Karpas-422 (cell line): Measurements from ENCODE around the gene URB1. TPM values are rescaled to one million over a fixed set of nuclear protein-coding genes. Genes with fewer than 3 reads are reported as not detected.
A peak's percentile ranks its signal among the peaks of the same experiment; 100 is the strongest.
"Not testable (repeated sequence)": the region's sequence is repeated elsewhere in the genome, so short reads cannot be mapped to it uniquely, and the experiment has no call there.

Experiments
- DNase-seq: peaks from one replicate; pipeline ENCODE4 v3.0.0-alpha.2; 2015
- H2AFZ ChIP-seq: fragments of 200-600 bp; sonication (generic); 2 replicates; pipeline ENCODE4 v1.6.1; 2014; ENCODE audit warnings: antibody characterized with exemption, low read length, mixed read lengths
- H3K27ac ChIP-seq: fragments of 200-600 bp; sonication (generic); 2 replicates; pipeline ENCODE4 v1.5.1; 2014; ENCODE audit warnings: mild to moderate bottlenecking, low read length, moderate library complexity
- H3K27me3 ChIP-seq: fragments of 200-600 bp; sonication (generic); 2 replicates; pipeline ENCODE4 v1.6.1; 2014; ENCODE audit warnings: low read length, mixed read lengths
- H3K36me3 ChIP-seq: fragments of 200-600 bp; sonication (generic); 2 replicates; pipeline ENCODE4 v1.6.1; 2014; ENCODE audit warnings: low read length, mixed read lengths; ENCODE audit not compliant: insufficient read depth
- H3K4me1 ChIP-seq: fragments of 200-600 bp; sonication (generic); 2 replicates; pipeline ENCODE4 v1.6.1; 2014; ENCODE audit warnings: mild to moderate bottlenecking, low read length, mixed read lengths
- H3K4me2 ChIP-seq: fragments of 200-600 bp; sonication (generic); 2 replicates; pipeline ENCODE4 v1.6.1; 2014; ENCODE audit warnings: low read length, low read depth, mild to moderate bottlenecking; ENCODE audit not compliant: poor library complexity, severe bottlenecking
- H3K4me3 ChIP-seq: fragments of 200-600 bp; sonication (generic); 2 replicates; pipeline ENCODE4 v1.5.1; 2014; ENCODE audit warnings: mild to moderate bottlenecking, antibody characterized with exemption, low read length, mixed read lengths
- H3K79me2 ChIP-seq: fragments of 200-600 bp; sonication (generic); 2 replicates; pipeline ENCODE4 v1.6.1; 2014; ENCODE audit warnings: mild to moderate bottlenecking, low read length, mixed read lengths
- H3K9ac ChIP-seq: fragments of 200-600 bp; sonication (generic); 2 replicates; pipeline ENCODE4 v1.6.0; 2014; ENCODE audit warnings: low read length
- H3K9me2 ChIP-seq: fragments of 200-600 bp; sonication (generic), shearing (Covaris generic); replicated peaks from 2 replicates; pipeline ENCODE4 v1.6.0; 2014; ENCODE audit warnings: mild to moderate bottlenecking, low read length, moderate library complexity; ENCODE audit not compliant: insufficient read depth
- H3K9me3 ChIP-seq: fragments of 300-700, 200-600 bp; sonication (generic); 2 replicates; pipeline ENCODE4 v1.6.1; 2014; ENCODE audit warnings: low read length, mixed read lengths
- H4K20me1 ChIP-seq: fragments of 200-600 bp; sonication (generic); 2 replicates; pipeline ENCODE4 v1.6.1; 2014; ENCODE audit warnings: mild to moderate bottlenecking, antibody characterized with exemption, low read length, low read depth; ENCODE audit not compliant: insufficient read depth
- small RNA-seq: library from RNA; depleted of rRNA; stranded (forward); fragments of <200 nt; gene quantifications from one replicate; pipeline ENCODE3, GENCODE V24; 2014
- total RNA-seq: library from RNA; depleted of rRNA; stranded (reverse); fragments of >200 nt; shearing (Covaris generic); gene quantifications from 2 replicates; pipeline ENCODE4 v1.2.3, GENCODE V29; 2014; ENCODE audit warnings: low replicate concordance; rRNA removed

URB1 gene
- total RNA-seq, 1 experiment from 2014 or later: 12.7 TPM

- H2AFZ ChIP-seq: no peak overlapping the region
- no peaks in the 10 kb centered on the region for H3K4me1 ChIP-seq
- no peak overlapping the region for H3K4me3 ChIP-seq
- no peak overlapping the region for H3K4me2 ChIP-seq
- no peaks in the 10 kb centered on the region for H3K9me2 ChIP-seq
- H3K27me3 ChIP-seq: no peaks in the 10 kb centered on the region
- H3K36me3 ChIP-seq: peaks cover 32% of the 10 kb centered on the region
- no peak overlapping the region for H3K27ac ChIP-seq
- H3K9ac ChIP-seq: no peak overlapping the region
- DNase-seq: no peak
- H3K79me2 ChIP-seq: peaks cover 36% of the 10 kb centered on the region
- H4K20me1 ChIP-seq: 0 out of 2 replicates have a peak, but pooled peaks cover 6% of the 10 kb centered on the region
- H3K9me3 ChIP-seq: no peaks in the 10 kb centered on the region
These were observed 122.1 kb downstream of the URB1 start for GRCh38 chr21:32270748-32271147.

- not testable (repeated sequence) for H2AFZ ChIP-seq, H3K4me1 ChIP-seq, H3K4me2 ChIP-seq, H3K9me2 ChIP-seq, H3K9me3 ChIP-seq, H3K4me3 ChIP-seq, H3K9ac ChIP-seq, H3K27ac ChIP-seq, DNase-seq, H3K79me2 ChIP-seq, H3K27me3 ChIP-seq, H4K20me1 ChIP-seq
- peaks cover 24% of the 10 kb centered on the region for H3K36me3 ChIP-seq
These were observed 127.5 kb downstream of the URB1 start for GRCh38 chr21:32265321-32265720.

- Histone ChIP-seq H3K27me3 (no peaks in the 10 kb centered on the region), H3K4me1 (no peaks in the 10 kb centered on the region), H3K9me2 (no peaks in the 10 kb centered on the region), H3K4me3 (no peak overlapping the region), H3K79me2 (no peaks in the 10 kb centered on the region), H2AFZ (no peak overlapping the region), H3K36me3 (no peaks in the 10 kb centered on the region; the same call in 1 of the 2 replicates), H4K20me1 (no peaks in the 10 kb centered on the region), H3K27ac (no peak overlapping the region), H3K9me3 (no peaks in the 10 kb centered on the region), H3K4me2 (no peak overlapping the region), H3K9ac (no peak overlapping the region)
- no peak for DNase-seq
These were observed 130.9 kb downstream of the URB1 start for GRCh38 chr21:32261929-32262328.

Small RNA genes within 50 kb of the gene (small RNA-seq; reads per million reads assigned to genes)
- gene SNORA80A: 12.2 reads per million, percentile 93 among the genes with 10 or more reads in this experiment

Other genes with a start within 250 kb of the URB1 start
- gene MIS18A, start 114.0 kb downstream of the URB1 start, total RNA-seq: 15.4 and 17.2 TPM in 2 replicates
- not detected in 2 replicates for gene MRAP, start 94.2 kb downstream of the URB1 start, total RNA-seq
- not detected in 2 replicates for gene EVA1C, start 19.7 kb upstream of the URB1 start, total RNA-seq
- 0.07 TPM in 1 of 2 replicates, not detected in the other for gene TCP10L, start 192.5 kb upstream of the URB1 start, total RNA-seq
- gene CFAP298, start 219.4 kb upstream of the URB1 start, total RNA-seq: 36.0 and 80.3 TPM in 2 replicates